ENCODE measurements around the gene SLC9A3.

The SLC9A3 gene

DNA sequence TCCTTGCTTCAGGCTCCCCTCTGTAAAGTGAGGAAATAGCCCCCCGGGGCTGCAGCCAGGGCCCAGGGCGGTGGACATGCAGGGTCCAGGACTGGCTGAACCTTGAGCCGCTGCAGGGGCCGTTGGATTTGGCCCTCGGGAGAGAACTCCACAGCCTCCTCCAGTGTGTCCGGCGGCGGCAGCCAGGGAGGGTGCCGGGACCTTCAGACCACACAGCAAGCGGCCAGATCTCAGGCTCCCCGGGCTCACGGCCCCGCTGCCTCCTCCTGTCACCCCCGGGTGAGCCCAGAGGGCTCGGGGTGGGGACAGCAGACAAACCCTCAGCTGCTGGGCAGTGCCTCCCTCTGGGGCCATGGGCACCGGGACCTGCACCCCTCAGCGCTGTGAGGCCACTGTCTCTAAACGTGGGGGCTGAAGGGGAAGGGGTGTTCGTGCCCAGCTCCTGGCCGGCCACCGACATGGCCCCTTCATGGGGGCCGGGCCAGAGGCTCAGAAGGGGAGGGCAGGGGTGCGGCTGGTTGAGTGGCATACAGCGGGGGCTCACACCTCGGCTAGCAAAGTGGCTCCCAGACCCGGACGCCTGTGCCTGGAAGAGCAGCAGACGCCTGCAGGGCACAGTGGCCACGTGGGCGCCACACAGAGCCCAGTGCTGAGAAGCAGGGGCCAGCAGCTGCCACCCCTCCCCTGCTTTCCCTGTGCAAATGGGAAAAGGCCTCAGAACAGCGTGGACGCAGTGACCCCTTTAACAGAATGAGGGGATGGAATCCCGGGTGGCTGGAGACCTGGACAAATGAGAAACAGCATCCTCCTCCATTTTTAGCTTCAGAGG is 19.7 kb downstream of the SLC9A3 start:
- no peak for TF ChIP-seq GATA3 (IDR thresholded peaks at IDR 0.05; ENCODE audit: low read depth, low read length)
- no peak for TF ChIP-seq GATA2 (IDR thresholded peaks at IDR 0.05; ENCODE audit: low read depth, low read length)

DNA sequence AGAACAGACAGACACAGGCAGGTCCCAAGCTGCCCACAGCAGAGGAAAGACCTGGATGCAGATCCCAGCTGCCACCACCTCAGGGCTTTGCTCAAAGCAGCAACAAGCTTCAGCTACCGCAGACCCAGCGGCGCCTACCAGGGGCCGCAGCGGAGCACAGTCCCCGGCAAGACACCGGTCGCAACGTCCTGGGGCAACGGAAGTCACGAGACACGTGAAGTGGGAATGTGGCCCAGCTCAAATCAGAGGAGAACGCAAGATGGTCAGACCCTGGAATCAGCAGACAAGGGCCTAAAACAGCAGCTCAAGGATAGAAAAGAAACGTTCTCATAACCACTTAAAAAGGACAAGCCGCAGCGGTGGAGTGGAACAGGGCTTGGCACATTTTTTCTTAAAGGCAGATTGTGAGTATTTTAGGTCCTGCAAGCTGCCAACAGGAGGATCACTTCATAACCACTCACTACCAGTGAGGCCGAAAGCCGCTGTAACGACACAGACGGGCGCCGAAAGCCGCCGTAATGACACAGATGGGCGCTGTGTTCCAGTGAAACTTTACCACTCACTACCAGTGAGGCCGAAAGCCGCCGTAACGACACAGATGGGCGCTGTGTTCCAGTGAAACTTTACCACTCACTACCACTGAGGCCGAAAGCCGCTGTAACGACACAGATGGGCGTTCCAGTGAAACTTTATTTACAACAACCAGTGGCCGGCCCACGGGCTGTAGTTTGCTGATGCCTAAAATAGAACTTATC is 21.7 kb downstream of the SLC9A3 start:
- no peak for TF ChIP-seq GATA2 (IDR thresholded peaks at IDR 0.05; ENCODE audit: low read depth, low read length)
- TF ChIP-seq GATA3 (IDR thresholded peaks at IDR 0.05; ENCODE audit: low read depth, low read length), result no peak

DNA sequence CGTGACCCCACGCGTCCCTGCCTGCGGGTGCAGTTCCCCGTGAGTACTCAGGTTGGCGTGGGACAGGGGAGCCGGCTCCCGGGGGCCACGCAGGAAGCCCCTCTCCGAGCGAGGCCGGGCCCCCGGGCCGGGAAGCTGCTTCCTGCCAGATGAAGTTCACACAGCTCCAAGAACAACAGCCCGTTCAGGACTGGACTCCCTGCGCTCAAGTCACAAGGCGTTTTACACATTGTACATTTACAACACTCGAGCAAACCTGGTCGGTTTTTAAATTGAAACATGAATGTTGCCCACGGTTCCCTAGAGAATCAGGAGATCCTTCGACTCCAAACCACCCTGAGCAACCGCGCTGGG is 22.4 kb downstream of the SLC9A3 start:
- TF ChIP-seq GATA3 (IDR thresholded peaks at IDR 0.05; ENCODE audit: low read depth, low read length) (no peak), GATA2 (IDR thresholded peaks at IDR 0.05; ENCODE audit: low read depth, low read length) (no peak)

DNA sequence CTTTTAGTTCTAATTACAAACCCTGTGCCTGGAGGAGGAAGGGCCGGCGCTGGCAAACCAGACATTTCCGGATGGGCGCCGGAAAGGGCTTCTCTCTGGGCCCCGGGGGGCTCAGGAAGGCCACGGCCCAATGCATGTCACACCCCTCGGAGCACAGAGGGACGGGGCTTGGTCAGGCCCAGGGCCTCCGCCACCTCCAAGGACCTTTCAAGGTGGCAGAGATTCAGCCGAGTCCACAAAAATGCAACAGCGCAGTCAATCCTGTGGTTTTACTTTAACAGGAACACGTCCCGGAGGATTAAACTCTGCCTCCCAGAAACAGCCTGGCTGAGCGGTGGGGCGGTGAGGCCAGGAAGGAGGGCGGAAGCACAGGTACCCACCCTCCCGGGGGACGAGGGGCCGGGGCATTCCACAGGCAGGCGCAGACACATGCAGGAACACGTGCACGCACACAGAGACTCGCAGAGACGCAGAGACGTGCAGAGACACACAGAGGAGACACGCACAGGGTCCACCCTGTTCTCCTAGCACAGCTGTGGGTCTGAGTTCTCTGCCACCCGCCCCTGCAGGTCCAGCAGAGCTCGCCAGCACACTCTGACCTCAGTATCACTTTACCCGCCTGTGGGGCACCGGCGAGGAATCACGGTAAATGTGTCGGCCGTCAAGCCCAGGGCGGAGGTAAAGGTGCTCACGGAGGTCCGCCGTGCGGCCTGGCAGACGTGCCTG is 23.0 kb downstream of the SLC9A3 start:
- TF ChIP-seq GATA2 (IDR thresholded peaks at IDR 0.05; ENCODE audit: low read depth, low read length), result no peak
- TF ChIP-seq GATA3 (IDR thresholded peaks at IDR 0.05; ENCODE audit: low read depth, low read length), result no peak

DNA sequence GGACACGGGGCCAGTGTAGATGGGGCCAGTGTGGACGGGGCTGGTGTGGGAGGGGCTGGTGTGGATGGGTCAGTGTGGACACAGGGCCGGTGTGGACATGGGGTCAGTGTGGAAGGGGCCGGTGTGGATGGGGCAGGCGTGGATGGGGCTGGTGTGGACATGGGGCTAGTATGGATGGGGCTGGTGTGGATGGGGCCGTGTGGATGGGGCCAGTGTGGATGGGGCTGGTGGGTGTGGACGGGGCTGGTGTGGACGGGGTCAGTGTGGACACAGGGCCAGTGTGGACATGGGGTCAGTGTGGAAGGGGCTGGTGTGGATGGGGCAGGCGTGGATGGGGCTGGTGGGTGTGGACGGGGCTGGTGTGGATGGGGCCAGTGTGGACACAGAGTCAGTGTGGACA is 23.8 kb downstream of the SLC9A3 start:
- TF ChIP-seq GATA3 (IDR thresholded peaks at IDR 0.05; ENCODE audit: low read depth, low read length), result no peak

DNA sequence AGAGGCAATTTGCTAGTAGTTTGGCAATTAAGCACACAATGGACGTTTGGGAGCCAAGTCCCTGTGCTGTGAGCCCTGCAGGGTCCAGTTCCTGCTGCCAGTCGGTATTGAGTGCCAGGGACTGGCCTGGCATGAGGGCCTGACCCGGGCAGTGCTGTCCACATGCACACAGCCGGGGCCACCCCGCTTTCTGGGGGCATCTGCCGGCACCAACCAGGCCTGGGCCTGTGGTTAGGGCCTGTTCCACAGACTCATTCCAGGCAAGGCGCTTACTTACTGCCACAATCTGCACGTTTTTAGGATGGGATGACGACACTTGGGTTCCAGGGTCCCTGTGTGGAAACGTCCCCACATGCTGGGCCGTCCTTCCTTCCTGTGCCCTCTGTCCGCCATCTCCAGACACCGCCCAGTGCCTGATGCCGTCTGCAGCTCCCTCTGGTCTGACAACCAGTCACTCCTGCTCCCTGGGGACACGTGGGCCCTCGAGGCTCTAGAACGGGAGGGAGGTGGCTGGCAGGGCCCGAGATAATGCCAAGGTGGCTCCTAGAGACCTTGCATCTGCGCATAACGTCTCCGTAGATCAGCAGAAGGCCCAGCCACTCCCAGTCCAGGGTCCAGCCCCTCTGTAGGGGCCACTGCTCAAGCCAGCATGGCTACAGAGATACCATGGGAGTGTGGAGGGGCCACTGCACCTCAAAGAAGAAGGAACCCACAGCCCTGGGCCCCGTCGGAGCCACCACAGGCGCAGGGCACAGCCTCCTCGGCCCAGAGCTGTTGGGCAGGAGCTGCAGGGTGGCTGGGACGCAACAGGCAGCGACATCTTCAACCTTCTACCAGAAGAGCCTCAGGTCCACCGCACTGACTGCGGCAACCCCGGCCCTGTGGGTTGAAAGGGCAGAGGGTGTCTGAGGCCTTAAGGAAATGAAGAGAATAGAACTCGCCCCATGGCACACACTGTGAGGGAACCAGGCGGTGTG is 24.7 kb downstream of the SLC9A3 start:
- TF ChIP-seq GATA3 (IDR thresholded peaks at IDR 0.05; ENCODE audit: low read depth, low read length), result no peak
- TF ChIP-seq GATA2 (IDR thresholded peaks at IDR 0.05; ENCODE audit: low read depth, low read length), result no peak

DNA sequence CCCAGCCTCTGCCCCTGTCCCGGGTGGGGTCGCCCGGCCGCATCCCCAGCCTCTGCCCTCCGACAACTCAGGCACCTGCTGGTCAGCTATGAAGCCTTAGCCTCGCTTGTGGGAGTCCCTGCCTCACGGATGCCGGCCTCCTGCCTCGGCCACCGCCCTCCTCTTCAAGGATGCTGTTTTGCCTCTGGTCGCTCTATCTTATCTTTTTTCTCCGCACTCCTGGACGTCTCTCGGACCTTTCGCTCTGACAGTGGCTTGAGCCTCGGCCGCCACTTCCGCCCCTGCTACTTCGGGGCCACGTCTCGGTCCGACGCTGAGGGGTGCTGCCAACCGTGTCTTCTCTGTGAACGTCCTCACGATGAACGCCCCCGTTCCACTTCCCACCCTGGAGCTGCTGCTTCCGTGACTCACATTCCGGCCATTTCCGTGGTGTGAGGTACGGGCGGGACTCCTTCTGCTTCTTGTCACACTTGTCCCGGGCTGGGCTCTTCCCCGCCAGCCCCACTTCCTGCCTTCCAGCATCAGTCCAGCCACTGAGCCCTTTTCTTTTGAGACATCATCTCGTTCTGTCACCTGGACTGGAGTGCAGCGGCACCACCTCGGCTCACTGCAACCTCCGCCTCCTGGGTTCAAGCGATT is 26.3 kb downstream of the SLC9A3 start:
- no peak for TF ChIP-seq GATA3 (IDR thresholded peaks at IDR 0.05; ENCODE audit: low read depth, low read length)
- no peak for TF ChIP-seq GATA2 (IDR thresholded peaks at IDR 0.05; ENCODE audit: low read depth, low read length)

DNA sequence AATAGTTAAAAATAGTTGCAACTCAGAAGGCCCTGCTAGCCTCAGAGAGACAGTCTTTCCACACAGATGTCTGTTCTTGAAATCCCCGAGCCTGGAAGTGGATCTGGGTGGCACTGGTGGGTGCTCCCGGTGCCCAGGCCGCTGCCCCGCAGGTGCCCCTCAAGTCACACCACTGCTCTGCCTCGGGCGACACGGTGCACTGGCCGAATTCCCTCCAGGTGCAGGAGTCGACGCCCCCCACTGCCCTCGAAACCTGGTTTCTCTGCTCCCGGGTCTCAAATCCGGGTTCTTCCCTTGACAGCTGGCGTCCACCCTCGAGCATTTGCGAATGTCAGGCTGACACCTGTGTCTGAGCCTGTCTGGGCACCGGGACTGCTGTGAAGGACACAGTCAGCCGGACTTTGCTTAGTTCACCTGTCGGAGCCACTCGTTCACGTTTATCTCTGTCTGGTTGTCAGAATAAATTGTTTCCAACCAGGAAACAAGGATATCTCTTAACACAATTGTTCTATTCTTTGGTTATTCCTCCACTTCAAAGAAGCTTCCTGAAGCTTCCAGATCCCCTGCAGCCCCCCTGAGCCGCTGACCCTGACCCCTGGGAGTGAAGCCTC is 27.1 kb downstream of the SLC9A3 start:
- TF ChIP-seq GATA2 (IDR thresholded peaks at IDR 0.05; ENCODE audit: low read depth, low read length), result no peak

DNA sequence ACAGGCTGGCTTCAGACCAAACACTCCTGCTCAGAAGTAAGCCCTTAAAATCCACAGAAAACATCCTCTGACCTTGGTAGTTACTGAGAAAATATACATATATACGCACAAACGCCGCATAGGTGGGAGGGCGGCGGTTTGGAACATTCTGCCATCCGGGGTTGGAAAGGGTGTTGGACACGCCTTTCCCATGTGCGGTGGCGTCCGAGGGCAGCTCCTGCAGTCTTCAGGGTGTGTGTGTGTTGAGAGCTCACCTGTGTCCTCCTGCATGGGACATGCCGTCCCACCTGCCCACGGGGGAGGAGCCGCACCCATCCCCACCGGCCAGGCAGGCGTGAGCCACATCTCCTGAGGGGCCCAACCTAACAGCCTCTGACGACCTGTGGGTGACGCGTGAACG is 28.2 kb downstream of the SLC9A3 start:
- TF ChIP-seq GATA2 (IDR thresholded peaks at IDR 0.05; ENCODE audit: low read depth, low read length) (no peak), GATA3 (IDR thresholded peaks at IDR 0.05; ENCODE audit: low read depth, low read length) (no peak)

DNA sequence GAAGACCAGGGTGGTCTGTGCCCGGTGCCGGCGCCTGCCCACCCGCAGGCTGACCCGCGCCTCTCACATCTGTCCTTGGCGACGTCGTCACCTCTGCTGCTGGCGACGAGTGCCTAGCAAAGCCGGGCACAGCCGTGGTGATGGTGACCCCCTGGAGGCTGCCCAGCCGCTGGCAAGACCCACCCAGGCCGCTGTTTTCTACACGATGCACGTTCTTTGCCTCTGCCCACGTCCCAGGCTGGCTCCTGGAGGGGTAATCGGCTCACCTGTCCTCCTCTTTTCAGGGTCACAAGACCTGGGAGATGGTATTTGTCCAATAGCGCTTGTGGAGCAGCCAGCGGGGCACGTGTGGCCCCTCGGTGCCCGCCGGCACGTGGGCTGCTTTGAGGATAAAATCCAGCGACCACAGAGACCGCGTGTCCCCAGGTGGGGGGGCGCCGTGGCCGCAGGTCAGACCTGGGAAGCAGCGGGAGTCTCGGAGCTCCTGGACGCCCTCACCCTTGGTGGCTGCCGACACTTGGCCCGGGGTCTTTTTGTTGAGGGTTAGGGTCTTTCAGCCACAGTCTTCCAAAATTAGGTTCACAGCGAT is 29.5 kb downstream of the SLC9A3 start:
- TF ChIP-seq GATA2 (IDR thresholded peaks at IDR 0.05; ENCODE audit: low read depth, low read length) (no peak), GATA3 (IDR thresholded peaks at IDR 0.05; ENCODE audit: low read depth, low read length) (no peak)

DNA sequence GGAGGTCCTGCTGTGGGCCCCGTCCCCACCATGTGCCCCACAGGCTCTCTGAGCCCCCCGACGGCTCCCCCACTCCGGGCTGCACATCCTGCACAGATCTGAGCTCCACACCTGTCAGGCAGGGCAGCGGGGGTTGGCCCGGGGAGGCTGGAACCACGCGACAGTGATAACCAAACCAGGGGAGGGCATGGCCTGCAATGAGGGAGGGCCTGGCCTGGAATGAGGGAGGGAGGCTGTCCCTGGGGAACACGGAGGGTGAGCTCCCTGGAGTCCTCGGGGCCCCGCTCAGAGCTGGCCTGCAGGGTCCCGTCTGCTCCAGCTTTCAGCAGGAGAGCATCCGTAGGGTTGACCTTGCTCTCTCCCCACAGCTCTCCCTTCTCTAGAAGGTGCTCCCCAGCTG is 30.5 kb downstream of the SLC9A3 start:
- TF ChIP-seq GATA3 (IDR thresholded peaks at IDR 0.05; ENCODE audit: low read depth, low read length) (no peak), GATA2 (IDR thresholded peaks at IDR 0.05; ENCODE audit: low read depth, low read length) (no peak)

DNA sequence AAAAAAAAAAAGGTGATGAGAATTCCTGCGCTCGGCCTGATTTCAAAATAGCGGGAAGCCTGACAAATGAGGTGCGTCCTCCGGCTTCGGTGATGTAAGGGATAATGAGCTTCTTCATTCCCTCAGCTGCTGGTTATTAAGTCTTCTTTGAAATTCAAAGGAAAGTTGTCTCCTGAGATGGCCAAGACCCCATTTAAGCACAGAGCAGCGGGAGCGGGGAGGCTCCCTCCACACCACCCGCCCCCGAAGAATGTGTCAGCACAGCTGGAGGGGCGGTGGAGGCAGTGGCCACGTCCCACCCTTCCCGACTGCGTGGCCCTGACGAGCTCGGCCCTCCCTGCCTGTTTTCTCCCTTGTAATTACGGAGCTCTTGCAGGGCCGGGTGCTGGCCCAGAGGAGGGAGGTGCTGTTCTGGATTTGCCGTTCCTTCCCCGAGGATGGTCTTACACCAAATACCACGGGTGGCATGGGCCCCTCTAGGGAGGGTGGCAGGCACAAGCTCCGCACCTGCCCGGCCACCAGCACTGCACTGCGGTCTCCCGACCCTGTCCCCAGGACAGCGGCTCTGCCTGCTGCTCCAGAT is 31.0 kb downstream of the SLC9A3 start:
- TF ChIP-seq GATA2 (IDR thresholded peaks at IDR 0.05; ENCODE audit: low read depth, low read length) (no peak), GATA3 (IDR thresholded peaks at IDR 0.05; ENCODE audit: low read depth, low read length) (no peak)

Measured in SH-SY5Y (cell line).